GM12864 (cell line): Measurements from ENCODE around the gene CATSPER3.

Experiments
- DNase-seq: peaks from one replicate; pipeline ENCODE4 v3.0.0-alpha.2; 2011; ENCODE audit warnings: low read depth
- H3K4me3 ChIP-seq: 2 replicates; pipeline ENCODE4 v1.5.1; 2011; ENCODE audit warnings: mild to moderate bottlenecking, low read depth, low read length, control low read depth
- CTCF ChIP-seq: IDR thresholded peaks from 2 replicates; pipeline ENCODE4 v1.5.1; 2011; ENCODE audit warnings: low read depth, mild to moderate bottlenecking, moderate library complexity, low read length, control low read depth, inconsistent platforms; ENCODE audit errors: missing control alignments

CATSPER3 gene

GRCh38 chr5:135035678-135036030 lies 67.9 kb downstream of the CATSPER3 start:
- DNase-seq = no peak
- H3K4me3 ChIP-seq = no peak overlapping the region
- TF ChIP-seq CTCF = no peak

GRCh38 chr5:135036405-135036804 lies 68.7 kb downstream of the CATSPER3 start:
- no peak for DNase-seq
- TF ChIP-seq CTCF = no peak
- no peak overlapping the region for H3K4me3 ChIP-seq

GRCh38 chr5:135037519-135038204 lies 70.0 kb downstream of the CATSPER3 start:
- H3K4me3 ChIP-seq = no peak overlapping the region
- no peak for DNase-seq
- TF ChIP-seq CTCF = no peak

GRCh38 chr5:135038205-135038812 lies 70.6 kb downstream of the CATSPER3 start:
- H3K4me3 ChIP-seq = no peak overlapping the region
- TF ChIP-seq CTCF = no peak
- DNase-seq = no peak

GRCh38 chr5:135038813-135039270 lies 71.1 kb downstream of the CATSPER3 start:
- no peak overlapping the region for H3K4me3 ChIP-seq
- no peak for TF ChIP-seq CTCF
- DNase-seq = no peak

GRCh38 chr5:135039271-135040033 lies 71.7 kb downstream of the CATSPER3 start:
- no peak for DNase-seq
- no peak for TF ChIP-seq CTCF
- no peak overlapping the region for H3K4me3 ChIP-seq

- DNase-seq = no peak
- no peak overlapping the region for H3K4me3 ChIP-seq
- TF ChIP-seq CTCF = no peak
Measured at GRCh38 chr5:135040034-135040332, 72.3 kb downstream of the CATSPER3 start.
